ENCODE data around the gene RND3.

GRCh38 chr2:150520887-150521664, 33.6 kb upstream of the RND3 start:
- TF ChIP-seq CTCF (IDR thresholded peaks at IDR 0.05) (no peak), EZH2 (IDR thresholded peaks at IDR 0.05; ENCODE audit: borderline replicate concordance, insufficient read depth, low read depth, low read length, poor library complexity, severe bottlenecking) (no peak)
